Stimulated activated CD8-positive, alpha-beta memory T cell treated with anti-CD3 and anti-CD28 coated beads, Interleukin-4, amount 100 ng/mL, for 48 hours (primary cell): ENCODE data around the gene ABI1.
A peak's percentile ranks its signal among the peaks of the same experiment; 100 is the strongest.

Source experiments
- DNase-seq: peaks from one replicate; pipeline ENCODE4 v3.0.0-alpha.2; 2020

The ABI1 gene

DNA sequence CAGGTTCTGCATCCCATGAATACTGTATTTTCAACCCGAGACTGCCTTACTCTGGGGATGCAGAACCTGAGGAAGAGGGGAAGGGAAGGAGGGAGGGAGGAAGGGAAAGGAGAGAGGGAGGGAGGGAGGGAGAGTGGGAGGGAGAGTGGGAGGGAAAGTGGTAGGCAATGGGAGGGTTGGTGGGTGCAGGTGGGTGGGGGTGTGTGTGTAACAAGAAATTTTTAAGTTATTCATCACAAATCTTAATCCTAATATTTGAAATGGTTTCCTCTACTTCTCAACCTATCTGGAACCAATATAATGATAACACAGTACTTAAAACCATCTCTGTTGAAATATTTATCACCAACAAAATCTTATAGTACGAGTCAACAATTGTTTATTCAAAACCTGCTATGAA lies 95.2 kb downstream of the ABI1 start:
- DNase-seq: no peak

DNA sequence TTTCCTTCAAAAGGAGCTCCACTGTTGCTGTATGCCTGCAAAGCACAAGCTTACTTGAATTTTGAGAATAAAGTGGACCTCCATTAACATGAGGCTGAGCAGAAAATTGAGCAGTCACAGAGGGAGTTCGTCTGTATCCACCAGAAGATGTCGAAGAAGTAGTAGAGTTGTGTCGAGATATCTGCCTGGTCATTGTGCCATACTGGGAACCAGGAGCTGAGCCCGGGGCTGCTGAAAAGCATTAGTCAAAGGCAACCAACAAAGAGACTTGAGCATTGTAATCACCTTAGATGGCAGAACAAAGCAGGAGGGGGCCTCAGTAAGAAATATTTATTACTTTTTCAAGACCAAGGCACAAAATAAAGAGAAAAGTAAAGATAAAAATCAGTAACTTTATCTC lies 101.8 kb downstream of the ABI1 start:
- no peak for DNase-seq

DNA sequence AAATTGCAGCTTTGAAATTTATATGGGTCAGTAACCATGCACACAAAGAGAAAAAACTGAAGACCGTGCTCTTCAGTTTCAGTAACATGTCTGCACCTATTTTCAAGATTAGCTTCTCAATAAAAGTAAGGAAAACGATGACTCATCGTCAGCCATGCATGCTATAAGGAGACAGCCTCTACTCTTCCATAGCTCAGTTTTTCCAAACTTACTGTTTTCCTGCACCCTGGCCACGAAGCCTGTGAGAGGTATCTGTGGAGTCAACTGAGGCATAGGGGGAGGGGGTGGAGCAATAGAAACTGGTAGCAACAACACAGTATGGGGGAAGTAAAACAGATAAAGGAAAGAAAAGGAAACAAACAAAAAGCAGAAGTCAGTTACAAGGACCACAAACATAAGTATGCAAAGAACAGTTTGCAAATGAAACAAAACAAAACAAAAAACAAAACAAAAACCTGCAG lies 105.3 kb downstream of the ABI1 start:
- DNase-seq: no peak

DNA sequence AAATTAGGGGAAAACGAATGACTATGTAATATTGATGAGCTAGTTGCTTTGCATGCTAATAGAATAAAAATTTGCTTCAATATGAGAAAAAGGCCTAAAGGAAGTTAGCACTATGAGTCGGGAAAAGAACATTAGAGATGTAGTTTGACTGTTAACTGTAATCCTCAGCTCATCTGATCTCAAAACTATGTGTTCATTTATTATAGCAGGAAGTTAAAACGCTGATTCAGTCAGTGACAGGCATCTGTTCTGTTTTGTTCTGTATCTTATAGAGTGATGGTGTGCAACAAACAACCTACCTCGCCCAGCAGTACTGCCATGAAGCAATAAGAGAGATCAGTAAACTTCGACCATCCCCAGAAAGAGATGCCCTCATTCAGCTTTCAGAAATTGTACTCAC lies 114.7 kb downstream of the ABI1 start:
- DNase-seq: no peak

DNA sequence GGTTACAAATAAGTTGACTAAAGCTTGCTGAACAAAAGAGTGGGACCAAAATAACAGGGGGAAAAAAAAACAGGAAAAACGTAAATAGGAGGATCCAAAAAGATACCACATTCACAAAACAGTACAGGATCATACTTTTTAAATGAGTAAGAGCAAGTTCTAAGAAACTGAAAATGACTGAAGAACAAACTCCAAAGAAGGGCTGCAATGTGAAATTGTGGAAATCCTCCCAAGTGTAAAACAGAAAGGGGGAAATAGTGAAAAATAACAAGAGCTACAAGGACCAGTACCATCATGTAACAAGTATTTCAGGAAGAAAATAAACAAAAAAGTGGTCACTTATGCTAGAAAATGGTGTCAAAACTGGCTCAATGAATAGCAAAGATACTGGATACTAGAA lies 116.9 kb downstream of the ABI1 start:
- no peak for DNase-seq

DNA sequence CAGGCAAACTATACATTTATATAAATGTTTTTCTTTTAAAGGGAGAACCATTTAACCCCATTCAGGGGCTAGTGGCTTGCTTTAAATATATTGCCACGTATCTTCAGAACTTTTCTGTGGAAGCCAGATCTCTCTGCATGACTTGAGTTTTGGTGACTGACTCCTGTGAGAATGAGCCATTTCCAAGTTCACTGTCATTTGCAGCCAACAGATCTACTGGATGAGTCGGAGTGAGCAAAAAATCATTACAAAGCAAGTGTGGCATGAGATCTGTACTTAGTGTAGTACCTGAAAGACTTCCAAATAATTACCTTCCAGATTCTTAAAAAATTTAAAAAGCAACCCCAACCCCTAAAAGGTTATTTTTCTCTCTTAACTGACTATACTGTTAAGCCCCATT lies 117.7 kb downstream of the ABI1 start:
- no peak for DNase-seq

DNA sequence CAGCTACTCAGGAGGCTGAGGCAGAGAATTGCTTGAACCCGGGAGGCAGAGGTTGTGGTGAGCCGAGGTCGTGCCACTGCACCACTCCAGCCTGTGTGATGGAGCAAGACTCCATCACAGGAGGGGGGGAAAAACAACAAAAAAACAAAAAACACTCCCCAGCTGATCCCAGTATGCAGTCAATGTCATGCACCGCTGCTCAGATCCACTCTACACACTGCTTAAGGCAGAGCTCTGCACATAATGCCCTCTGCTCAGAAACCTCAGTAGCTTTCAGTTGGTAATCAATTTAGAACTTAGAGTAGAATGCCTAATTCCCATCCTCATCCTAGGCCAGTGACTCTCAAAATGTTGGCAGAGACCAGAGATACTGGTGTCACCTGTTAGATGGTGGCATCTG lies 119.4 kb downstream of the ABI1 start:
- no peak for DNase-seq

DNA sequence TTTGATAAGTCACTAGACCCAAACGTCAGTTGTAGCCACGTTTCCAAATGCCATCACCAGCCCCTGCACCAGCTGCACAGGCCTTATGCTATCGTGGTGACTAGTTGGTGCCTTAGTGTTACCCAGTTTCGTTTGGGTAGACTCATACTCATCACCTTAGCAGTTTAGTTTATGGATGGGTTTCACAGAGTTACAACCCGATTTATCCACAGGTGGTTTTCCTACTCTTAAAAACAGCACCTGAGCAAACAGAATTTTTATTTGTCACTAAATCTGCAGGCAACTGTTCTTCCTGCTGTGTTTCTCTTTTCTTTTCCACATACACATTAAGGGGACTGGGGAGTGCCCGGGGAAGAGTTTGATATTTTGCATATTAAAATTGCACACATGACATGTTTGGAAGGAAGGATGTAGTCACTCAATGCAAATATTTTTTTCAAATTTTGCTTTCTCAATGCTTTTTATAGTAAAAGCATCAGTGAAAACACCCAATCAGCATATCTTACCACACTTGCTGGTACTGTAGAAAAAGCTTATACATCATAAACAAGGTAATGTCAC lies 121.6 kb downstream of the ABI1 start:
- DNase-seq: no peak

DNA sequence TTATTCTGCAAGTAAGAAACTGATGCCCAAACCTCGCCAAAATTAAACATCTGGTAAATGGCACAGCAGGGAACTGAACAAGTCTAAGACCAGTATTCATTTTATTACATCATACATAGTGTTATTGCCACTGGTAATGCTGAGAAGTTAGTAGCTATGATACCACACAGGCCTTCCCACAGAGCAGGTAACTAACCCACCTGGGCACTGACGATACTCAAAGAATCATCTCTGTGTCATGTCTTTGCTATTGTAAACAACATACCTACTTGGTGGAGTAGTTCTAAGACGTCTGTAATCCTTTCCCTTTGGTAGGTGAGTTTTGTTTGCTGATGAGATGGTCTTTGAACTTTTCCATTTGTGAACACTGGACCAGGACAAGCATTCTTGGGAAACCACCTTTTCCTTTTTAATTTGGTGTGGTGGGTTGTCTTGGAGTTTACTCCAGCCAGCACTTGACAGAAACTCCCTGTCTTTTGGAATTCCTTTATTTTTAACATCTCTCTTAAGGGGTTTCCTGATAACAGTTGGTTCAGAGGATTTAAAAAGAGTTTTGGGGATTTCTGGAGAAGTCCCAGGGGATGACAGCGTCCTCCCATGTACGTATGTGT lies 122.4 kb downstream of the ABI1 start:
- DNase-seq: no peak

DNA sequence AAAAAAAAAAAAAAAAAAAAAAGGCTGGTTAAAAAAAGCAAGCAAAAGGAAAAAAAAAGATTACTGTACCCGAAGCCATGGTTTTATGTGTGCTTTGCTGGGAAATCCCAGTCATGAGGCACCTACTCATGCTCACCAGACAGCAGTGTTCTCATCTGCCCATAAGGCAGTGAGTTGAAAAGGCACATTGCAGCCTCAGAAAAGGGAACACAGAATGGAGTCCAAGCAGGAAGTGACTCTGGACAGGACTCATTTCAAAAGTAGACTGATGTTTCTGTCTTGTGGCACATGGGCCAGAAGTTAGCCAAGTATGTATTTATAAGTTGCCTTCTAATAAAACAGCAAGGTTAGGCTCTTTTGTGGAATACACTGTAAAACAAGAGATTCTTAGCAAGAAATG lies 123.0 kb downstream of the ABI1 start:
- DNase-seq: peak; percentile 42

DNA sequence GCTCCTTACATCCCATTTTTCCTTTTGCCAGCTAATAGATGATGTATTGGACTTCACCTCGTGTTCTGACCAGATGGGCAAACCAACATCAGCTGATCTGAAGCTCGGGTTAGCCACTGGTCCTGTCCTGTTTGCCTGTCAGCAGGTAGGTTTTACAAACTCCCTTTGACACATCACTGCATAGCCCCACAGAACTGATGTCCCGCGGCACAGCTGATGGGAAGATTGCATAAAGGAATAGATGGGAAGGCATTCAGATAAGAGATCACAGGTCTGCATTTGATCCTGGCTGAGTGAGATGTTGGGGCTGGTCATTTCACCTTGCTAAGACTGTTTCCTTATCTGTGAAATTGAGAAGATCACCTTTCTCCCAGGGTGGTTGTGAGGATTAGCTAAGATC lies 125.3 kb downstream of the ABI1 start:
- DNase-seq: no peak

DNA sequence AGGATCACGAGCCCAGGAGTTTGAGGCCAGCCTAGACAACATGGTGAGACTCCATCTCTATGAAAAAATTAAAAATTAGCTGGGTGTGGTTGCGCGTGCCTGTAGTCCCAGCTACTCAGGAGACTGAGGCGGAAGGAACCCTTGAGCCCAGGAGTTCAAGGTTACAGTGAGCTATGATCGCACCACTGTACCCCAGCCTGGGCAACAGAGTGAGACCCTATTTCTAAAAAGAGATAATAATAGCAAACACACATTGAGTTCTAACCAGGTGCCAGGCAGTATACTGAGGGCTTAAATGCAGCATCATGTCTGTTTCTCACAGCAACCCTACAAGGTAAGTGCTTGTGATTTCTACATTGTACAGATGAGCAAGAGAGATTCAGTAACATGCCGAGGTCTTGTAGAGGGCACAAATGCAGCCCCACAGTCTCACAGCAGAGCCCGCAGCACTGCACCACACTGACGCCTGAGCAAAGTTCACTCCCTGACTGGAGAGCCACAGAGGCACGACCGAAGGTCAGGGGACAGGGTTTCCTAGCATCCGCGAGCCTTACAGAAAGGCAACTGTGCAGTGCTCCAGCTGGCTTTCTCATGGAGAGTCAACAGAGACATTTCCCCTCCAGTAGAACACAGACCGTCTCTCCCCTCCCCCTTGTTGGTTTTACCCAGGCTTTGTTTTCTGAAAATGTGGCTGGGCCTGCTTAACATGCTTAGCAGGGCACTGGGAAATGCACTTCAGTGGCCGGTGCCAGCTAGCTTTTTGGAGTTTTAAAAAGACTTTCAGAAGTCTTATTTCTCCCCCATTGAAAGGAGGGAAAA lies 126.8 kb downstream of the ABI1 start:
- no peak for DNase-seq

DNA sequence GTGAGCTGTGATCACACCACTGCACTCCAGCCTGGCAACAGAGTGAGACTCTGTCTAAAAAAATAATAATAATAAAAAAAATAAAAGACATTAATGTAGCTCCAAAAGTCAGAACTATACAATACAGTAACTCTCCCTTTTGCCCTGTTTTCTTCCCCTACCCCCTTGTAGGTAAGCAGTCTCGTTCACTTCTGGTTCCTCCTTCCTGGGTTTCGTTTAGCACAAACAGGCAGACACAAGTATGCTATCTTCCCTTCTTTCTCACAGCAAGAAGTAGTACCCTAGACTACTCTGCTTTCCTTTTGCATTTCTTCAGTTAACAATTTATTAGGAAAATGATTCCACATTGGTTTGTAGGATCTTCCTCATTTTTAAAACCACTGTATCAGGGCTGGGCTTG lies 130.2 kb downstream of the ABI1 start:
- DNase-seq: no peak

DNA sequence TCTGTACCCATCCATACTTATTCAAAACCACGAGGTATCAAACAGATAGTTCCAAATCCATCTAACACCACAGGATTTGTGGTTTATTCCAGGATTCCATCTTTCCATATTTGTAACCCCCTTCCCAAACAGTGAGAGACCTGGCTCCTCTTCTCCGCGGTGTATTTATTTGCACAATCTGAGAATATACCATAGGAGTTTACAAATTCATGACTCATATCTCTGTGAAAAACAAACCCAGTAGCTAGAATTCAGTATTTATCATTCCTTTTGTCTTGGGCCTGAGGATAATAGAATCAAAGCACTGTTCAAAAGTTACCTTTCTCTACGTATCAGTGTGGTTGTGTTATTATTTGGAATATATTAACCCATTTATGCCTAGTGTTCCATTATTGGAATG lies 131.4 kb downstream of the ABI1 start:
- DNase-seq: no peak

DNA sequence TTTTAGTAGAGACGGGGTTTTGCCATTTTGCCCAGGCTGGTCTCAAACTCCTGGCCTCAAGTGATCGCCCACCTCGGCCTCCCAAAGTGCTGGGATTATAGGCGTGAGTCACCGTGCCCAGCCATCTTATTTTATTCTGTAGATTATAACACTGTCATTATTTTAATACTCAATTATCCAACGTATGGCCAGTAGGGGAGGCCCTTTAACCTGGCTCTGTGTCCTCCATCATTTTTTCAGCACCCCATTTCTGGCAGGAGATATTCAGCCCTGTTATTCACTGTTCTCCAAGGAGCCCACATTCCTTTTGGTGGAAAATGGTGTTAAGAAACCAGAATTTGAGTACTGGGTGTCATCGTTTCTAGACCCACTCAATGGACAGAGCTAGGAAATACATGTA lies 131.8 kb downstream of the ABI1 start:
- DNase-seq: no peak

DNA sequence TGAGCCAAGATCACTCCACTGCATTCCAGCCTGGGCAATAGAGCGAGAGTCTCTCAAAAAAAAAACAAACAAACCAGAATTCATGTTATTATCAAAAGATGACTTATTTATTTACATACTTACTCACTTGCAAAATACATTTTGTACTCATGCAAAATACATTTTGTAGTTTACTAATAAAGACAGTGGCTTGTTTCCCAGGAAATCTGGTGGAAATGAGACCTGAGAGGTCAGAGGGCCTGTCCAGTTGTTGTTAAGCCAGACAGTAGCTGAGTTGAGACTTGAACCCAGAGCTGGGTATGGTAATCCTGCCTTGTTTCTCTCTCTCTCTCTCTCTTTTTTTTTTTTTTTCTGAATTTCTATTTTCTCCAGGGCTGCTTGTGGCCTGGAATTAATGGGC lies 133.8 kb downstream of the ABI1 start:
- no peak for DNase-seq

DNA sequence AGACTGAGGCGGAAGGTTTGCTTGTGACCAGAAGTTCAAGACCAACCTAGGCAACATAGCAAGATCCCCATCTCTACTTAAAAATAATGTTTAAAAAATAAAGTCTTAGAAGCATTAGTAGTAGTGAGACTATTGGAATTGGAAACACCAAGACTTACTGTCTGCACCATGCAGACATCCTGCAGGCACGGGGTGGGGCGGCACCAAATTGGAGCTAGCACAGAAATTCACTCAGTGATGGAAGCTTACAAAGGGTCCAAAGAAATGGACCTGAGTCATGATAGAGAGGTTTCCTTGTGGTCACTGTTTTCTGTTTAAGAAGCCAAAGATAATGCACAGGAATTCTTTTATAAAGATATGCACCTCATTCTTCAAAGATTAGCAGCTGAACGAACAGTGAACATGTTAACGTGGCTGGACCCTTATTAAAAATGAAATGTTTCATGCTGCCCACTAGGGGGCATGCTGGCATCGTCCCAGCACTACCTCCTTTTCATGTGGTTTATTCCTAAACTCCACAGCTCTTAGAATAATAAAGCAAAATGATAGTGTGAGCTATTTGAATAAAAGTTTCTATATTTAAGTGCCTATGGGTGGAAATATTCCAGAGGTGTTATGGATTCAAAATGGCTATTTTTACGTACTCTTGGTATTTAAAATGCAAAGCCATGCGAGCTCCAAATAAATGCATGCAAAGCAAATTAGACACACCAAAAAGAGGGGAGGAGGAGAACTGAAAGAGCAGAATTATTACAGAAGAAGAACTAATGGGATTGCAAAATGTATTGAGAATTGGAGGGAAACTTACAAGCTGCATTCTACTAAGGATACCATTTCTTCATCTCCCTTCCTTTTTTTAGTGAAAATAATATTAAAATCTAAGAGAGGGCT lies 134.7 kb downstream of the ABI1 start:
- DNase-seq: peak; percentile 37

DNA sequence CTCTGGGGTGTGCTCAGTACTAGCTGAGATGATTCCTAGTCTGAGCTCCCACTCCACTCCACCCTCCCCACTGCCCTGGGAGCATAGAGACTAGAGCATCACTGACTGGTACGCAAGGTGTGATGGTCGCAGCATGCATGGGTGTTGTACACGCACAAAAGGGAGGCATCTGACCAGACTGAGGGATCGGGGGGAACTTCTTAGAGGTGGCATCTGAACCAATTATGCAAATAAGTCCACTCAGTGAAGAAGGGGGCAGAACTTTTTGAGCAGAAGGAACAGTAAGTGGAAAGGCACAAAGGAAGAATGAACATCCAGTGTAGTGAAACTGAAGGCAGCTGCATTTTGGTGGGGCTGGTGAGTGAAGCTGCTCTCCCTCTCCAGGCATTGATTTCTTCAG lies 137.7 kb downstream of the ABI1 start:
- DNase-seq: no peak

DNA sequence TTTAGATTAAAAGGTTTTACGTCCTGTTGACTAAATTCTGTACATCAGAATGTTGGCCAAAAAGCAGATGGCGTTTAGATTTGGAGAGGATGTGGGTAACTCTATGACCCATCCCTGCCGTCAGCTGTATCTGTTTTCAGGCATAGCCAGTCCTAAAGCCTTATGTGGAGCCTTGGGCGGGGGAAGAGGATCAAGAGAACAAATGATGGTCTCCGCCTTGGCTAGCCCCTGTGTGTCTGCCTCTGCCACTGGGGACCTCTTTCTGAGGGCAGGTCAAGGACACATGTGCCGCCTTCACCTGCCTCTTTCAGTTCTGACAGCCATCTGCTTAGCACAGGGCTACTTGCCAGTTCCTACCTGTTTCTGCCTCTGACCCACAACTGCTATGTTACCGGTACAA lies 139.2 kb downstream of the ABI1 start:
- DNase-seq: peak; percentile 60

DNA sequence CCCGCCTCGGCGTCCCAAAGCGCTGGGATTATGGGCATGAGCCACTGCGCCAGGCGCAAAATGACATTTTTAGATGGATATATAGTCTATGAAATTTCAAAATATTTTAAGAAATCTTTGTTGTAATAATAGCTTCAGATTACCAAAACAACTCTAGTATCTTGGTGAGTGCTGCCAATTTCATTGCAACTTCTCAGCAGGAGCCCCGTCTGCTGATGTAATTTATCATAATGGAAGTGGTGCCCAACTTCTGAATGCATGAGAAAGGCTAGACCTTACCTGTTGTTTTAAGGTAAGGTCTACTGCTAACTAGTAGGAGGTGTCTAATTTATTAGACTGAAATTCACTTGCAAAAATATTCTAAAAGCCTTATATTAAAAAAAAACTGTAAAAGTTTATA lies 143.3 kb downstream of the ABI1 start:
- DNase-seq: no peak

DNA sequence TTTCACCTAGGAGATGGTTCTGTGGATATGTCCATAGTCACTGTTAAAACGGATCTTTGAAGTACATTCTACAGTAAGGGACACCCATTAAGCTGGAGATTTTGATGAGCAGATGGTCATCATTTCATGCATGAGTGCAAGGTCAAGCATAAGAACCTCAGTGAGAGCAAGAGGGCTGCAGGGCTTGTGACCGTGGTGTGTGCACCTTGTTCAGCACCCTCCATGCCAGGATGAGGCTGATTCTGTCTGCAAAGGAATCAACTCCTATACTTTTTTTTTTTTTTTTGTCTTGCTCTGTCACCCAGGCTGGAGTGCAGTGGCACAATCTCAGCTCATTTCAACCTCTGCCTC lies 145.6 kb downstream of the ABI1 start:
- DNase-seq: no peak

DNA sequence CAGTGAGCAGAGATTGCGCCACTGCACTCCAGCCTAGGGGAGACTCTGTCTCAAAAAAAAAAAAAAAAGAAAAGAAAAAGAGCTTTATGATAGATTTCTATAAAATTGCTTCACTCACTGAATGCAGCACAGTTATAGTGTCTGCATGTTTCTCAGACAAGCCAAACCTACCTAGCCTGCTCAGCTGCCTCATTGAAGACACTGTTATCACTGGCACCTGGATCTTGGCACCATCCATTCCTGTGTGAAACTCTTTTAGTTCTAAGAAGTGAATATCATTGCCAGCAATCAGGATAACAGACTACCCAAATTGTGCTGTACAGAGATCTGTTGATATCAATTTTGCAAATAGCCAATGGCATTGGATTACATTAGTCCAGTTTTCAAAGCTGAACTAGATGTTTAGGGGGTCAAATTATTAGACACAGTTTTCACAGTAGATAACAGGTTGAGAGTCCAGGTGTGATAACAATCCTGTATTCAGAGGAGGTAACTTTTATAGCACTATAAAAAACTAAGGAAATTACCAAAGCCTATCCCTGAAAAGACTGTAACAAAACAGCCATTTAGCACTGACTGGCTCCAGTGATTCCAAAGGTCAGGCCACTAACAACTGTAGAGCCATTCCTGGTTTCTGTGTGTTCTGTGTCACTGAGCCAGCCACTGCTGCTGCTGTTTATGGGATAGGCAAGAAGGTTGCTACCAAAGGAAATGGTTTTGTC lies 146.2 kb downstream of the ABI1 start:
- no peak for DNase-seq

DNA sequence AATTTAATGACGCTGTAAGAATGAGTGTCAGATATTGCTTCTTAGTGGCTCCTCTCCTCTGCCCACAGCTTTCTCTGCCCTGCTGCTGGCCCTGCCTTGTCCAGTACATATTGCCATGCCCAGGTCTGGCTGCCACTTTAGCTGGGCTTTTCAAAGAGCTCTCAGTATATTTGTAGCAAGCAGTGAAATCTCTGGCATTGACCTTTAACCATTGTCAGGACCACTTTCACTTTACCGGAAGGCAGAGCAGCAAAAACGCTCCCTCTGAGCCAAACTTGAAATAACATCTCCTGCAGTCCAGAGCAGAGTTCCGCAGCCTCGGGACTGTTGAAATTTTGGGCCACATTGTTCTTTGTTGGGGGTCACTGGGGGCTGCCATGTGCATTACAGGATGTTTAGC lies 149.4 kb downstream of the ABI1 start:
- DNase-seq: no peak
